A549 (cell line): ENCODE measurements around the gene FAM219A.

Experiments used
- CTCF ChIP-seq: fragments of >200 bp; sonication (Bioruptor Twin); formaldehyde crosslinking; IDR thresholded peaks from 3 replicates; pipeline ENCODE4 v1.5.1; 2016
- EP300 ChIP-seq, 2 experiments: fragments of >200 bp; sonication (Bioruptor Twin); formaldehyde crosslinking; IDR thresholded peaks; 2 replicates in 1 of 2; 3 replicates in 1 of 2; pipeline ENCODE4 v1.6.1; 2016 to 2017
- FOSL2 ChIP-seq, 2 experiments: fragments of 450-650 bp in 1 of 2; fragments of >200 bp in 1 of 2; sonication (Bioruptor Twin) in 1 of 2; formaldehyde crosslinking; IDR thresholded peaks; 2 replicates each; pipeline versions ENCODE4 v1.5.0 to v1.6.1; 2016 to 2020; ENCODE audit warnings: mild to moderate bottlenecking in 1 of 2, moderate library complexity in 1 of 2
- HDAC2 ChIP-seq: fragments of 200-600 bp; sonication (generic); IDR thresholded peaks from 2 replicates; pipeline ENCODE4 v1.6.1; 2016
- HMGXB4 ChIP-seq: fragments of 250-450 bp; sonication (Bioruptor Pico); IDR thresholded peaks from 2 replicates; pipeline ENCODE4 v1.5.0; 2021; ENCODE audit warnings: mild to moderate bottlenecking, moderate library complexity, borderline replicate concordance
- JUN ChIP-seq, 2 experiments: fragments of >200 bp; sonication (Bioruptor Twin); formaldehyde crosslinking; IDR thresholded peaks; 2 replicates in 1 of 2; 3 replicates in 1 of 2; pipeline ENCODE4 v1.6.1; 2016 to 2017
- PHF8 ChIP-seq: fragments of 200-600 bp; sonication (generic); IDR thresholded peaks from 2 replicates; pipeline ENCODE4 v1.6.1; 2016; ENCODE audit warnings: low read depth, mild to moderate bottlenecking, antibody characterized with exemption, moderate library complexity, borderline replicate concordance
- POLR2A ChIP-seq: IDR thresholded peaks from 2 replicates; pipeline ENCODE4 v1.6.1; 2012; ENCODE audit warnings: mild to moderate bottlenecking, low read length
- RAD21 ChIP-seq, 2 experiments: fragments of >200 bp in 1 of 2; sonication (Bioruptor Twin) in 1 of 2; formaldehyde crosslinking in 1 of 2; IDR thresholded peaks in 1 of 2; conservative IDR thresholded peaks in 1 of 2; 2 replicates in 1 of 2; 3 replicates in 1 of 2; pipeline ENCODE4 v1.6.1; 2012 to 2018; ENCODE audit warnings: inconsistent platforms in 1 of 2
- RARB ChIP-seq: fragments of 250-450 bp; sonication (Bioruptor Pico); IDR thresholded peaks from 2 replicates; pipeline ENCODE4 v1.8.0; 2021; ENCODE audit warnings: mild to moderate bottlenecking, moderate library complexity
- RCOR1 ChIP-seq: fragments of 150-350 bp; IDR thresholded peaks from 2 replicates; pipeline ENCODE4 v1.6.1; 2014; ENCODE audit warnings: antibody characterized with exemption, low read length, low read depth
- SMC3 ChIP-seq: fragments of >200 bp; sonication (Bioruptor Twin); formaldehyde crosslinking; IDR thresholded peaks from 3 replicates; pipeline ENCODE4 v1.6.1; 2018; ENCODE audit warnings: inconsistent platforms
- ZC3H11A ChIP-seq: fragments of 450-650 bp; IDR thresholded peaks from 2 replicates; pipeline ENCODE4 v1.6.1; 2014; ENCODE audit warnings: antibody characterized with exemption, mild to moderate bottlenecking
- TF ChIP-seq, protein P1 (sequence below): IDR thresholded peaks from 2 replicates; pipeline ENCODE4 v1.6.1; 2012

- TF ChIP-seq POLR2A, result no peak
- no peak for TF ChIP-seq CTCF
- no peak for TF ChIP-seq FOSL2 (IDR thresholded peaks at IDR 0.05)
- no peak for TF ChIP-seq FOSL2 (CRISPR knock-in tag; IDR thresholded peaks at IDR 0.05)
- no peak for TF ChIP-seq JUN (IDR thresholded peaks at IDR 0.05)
- TF ChIP-seq, protein P1, sequence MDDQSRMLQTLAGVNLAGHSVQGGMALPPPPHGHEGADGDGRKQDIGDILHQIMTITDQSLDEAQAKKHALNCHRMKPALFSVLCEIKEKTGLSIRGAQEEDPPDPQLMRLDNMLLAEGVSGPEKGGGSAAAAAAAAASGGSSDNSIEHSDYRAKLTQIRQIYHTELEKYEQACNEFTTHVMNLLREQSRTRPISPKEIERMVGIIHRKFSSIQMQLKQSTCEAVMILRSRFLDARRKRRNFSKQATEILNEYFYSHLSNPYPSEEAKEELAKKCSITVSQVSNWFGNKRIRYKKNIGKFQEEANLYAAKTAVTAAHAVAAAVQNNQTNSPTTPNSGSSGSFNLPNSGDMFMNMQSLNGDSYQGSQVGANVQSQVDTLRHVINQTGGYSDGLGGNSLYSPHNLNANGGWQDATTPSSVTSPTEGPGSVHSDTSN, result no peak
- no peak for TF ChIP-seq SMC3
- TF ChIP-seq RARB (CRISPR knock-in tag), result no peak
- TF ChIP-seq RAD21 (conservative IDR thresholded peaks at IDR 0.05 in 1 of 2, IDR thresholded peaks at IDR 0.05 in 1 of 2), result no peak
- no peak for TF ChIP-seq RCOR1
- TF ChIP-seq HMGXB4 (CRISPR knock-in tag), result no peak
- TF ChIP-seq PHF8, result no peak
- no peak for TF ChIP-seq EP300 (IDR thresholded peaks at IDR 0.05)
- TF ChIP-seq HDAC2, result no peak
- no peak for TF ChIP-seq ZC3H11A
These were observed 76.3 kb downstream of the FAM219A start for GRCh38 chr9:34382054-34382453.
